MM.1S (cell line): ENCODE measurements around the gene OLFM3.

Experiments
- DNase-seq: peaks from one replicate; pipeline ENCODE4 v3.0.0-alpha.2; 2015
- H2AFZ ChIP-seq: fragments of 300-600 bp; sonication (generic); 2 replicates; pipeline ENCODE4 v1.6.0; 2016; ENCODE audit warnings: antibody characterized with exemption, low read length
- H3F3A ChIP-seq: fragments of 300-600 bp; sonication (generic); 2 replicates; pipeline ENCODE4 v1.6.1; 2016; ENCODE audit warnings: mild to moderate bottlenecking, antibody characterized with exemption, low read length, moderate library complexity, mixed read lengths; ENCODE audit not compliant: insufficient read depth
- H3K27ac ChIP-seq: fragments of 300-600 bp; sonication (generic); 2 replicates; pipeline ENCODE4 v1.5.1; 2016; ENCODE audit warnings: mild to moderate bottlenecking, low read length
- H3K27me3 ChIP-seq: fragments of 300-600 bp; sonication (generic); replicated peaks from 2 replicates; pipeline ENCODE4 v1.6.0; 2016; ENCODE audit warnings: low read length; ENCODE audit not compliant: insufficient read depth
- H3K36me3 ChIP-seq: fragments of 300-600 bp; sonication (generic); replicated peaks from 2 replicates; pipeline ENCODE4 v1.6.1; 2016; ENCODE audit warnings: mild to moderate bottlenecking, low read length, mixed read lengths; ENCODE audit not compliant: insufficient read depth
- H3K4me1 ChIP-seq: fragments of 300-600 bp; sonication (generic); 2 replicates; pipeline ENCODE4 v1.6.1; 2016; ENCODE audit warnings: low read length, mixed read lengths
- H3K4me2 ChIP-seq: fragments of 300-600 bp; sonication (generic); 2 replicates; pipeline ENCODE4 v1.6.0; 2016; ENCODE audit warnings: low read depth, low read length
- H3K4me3 ChIP-seq: fragments of 300-600 bp; sonication (generic); 2 replicates; pipeline ENCODE4 v1.5.1; 2016; ENCODE audit warnings: low read length, mixed read lengths
- H3K79me2 ChIP-seq: fragments of 300-600 bp; sonication (generic); 2 replicates; pipeline ENCODE4 v1.6.1; 2016; ENCODE audit warnings: mixed run types, low read length, mixed read lengths
- H3K9ac ChIP-seq: fragments of 300-600 bp; sonication (generic); 2 replicates; pipeline ENCODE4 v1.6.1; 2016; ENCODE audit warnings: low read length, mixed read lengths
- H3K9me2 ChIP-seq: fragments of 300-600 bp; sonication (generic); replicated peaks from 2 replicates; pipeline ENCODE4 v1.6.1; 2016; ENCODE audit warnings: mild to moderate bottlenecking, low read length, mixed read lengths; ENCODE audit not compliant: insufficient read depth
- H3K9me3 ChIP-seq: fragments of 300-600 bp; sonication (generic); replicated peaks from 2 replicates; pipeline ENCODE4 v1.6.1; 2016; ENCODE audit warnings: mild to moderate bottlenecking, low read length, mixed read lengths; ENCODE audit not compliant: insufficient read depth
- H4K20me1 ChIP-seq: fragments of 300-600 bp; sonication (generic); 2 replicates; pipeline ENCODE4 v1.6.1; 2016; ENCODE audit warnings: mild to moderate bottlenecking, low read length, moderate library complexity, mixed read lengths; ENCODE audit not compliant: insufficient read depth
- EZH2 ChIP-seq: fragments of 300-600 bp; sonication (generic); optimal IDR thresholded peaks from 2 replicates; pipeline ENCODE3; 2017; ENCODE audit warnings: low read depth, mild to moderate bottlenecking, antibody characterized with exemption, low read length, mixed read lengths
- EZH2phosphoT487 ChIP-seq: fragments of 300-600 bp; sonication (generic); IDR thresholded peaks from 2 replicates; pipeline ENCODE4 v1.6.1; 2018; ENCODE audit warnings: antibody characterized with exemption, low read length
- TF ChIP-seq, protein P1 (sequence below): fragments of 300-600 bp; sonication (generic); IDR thresholded peaks from 2 replicates; pipeline ENCODE4 v1.5.1; 2016; ENCODE audit warnings: antibody characterized with exemption, low read length, mixed read lengths

OLFM3 gene

GRCh38 chr1:101945884-101946283 is 50.8 kb downstream of the OLFM3 start:
- Histone ChIP-seq H3K9me3 (no peaks in the 10 kb centered on the region), H3K27ac (no peak overlapping the region), H3K9ac (no peak overlapping the region), H3K79me2 (no peaks in the 10 kb centered on the region), H3K27me3 (no peaks in the 10 kb centered on the region), H3K36me3 (no peaks in the 10 kb centered on the region), H3K4me3 (no peak overlapping the region), H2AFZ (no peak overlapping the region), H4K20me1 (no peaks in the 10 kb centered on the region), H3F3A (no peaks in the 10 kb centered on the region), H3K4me2 (no peak overlapping the region), H3K4me1 (no peaks in the 10 kb centered on the region), H3K9me2 (no peaks in the 10 kb centered on the region)
- no peak for DNase-seq
- TF ChIP-seq EZH2 (no peak), EZH2phosphoT487 (no peak)
- TF ChIP-seq, protein P1, sequence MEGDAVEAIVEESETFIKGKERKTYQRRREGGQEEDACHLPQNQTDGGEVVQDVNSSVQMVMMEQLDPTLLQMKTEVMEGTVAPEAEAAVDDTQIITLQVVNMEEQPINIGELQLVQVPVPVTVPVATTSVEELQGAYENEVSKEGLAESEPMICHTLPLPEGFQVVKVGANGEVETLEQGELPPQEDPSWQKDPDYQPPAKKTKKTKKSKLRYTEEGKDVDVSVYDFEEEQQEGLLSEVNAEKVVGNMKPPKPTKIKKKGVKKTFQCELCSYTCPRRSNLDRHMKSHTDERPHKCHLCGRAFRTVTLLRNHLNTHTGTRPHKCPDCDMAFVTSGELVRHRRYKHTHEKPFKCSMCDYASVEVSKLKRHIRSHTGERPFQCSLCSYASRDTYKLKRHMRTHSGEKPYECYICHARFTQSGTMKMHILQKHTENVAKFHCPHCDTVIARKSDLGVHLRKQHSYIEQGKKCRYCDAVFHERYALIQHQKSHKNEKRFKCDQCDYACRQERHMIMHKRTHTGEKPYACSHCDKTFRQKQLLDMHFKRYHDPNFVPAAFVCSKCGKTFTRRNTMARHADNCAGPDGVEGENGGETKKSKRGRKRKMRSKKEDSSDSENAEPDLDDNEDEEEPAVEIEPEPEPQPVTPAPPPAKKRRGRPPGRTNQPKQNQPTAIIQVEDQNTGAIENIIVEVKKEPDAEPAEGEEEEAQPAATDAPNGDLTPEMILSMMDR = no peak

GRCh38 chr1:101943237-101943636 is 53.5 kb downstream of the OLFM3 start:
- H3F3A ChIP-seq = no peaks in the 10 kb centered on the region
- no peak overlapping the region for H2AFZ ChIP-seq
- H3K27ac ChIP-seq = no peak overlapping the region
- no peak overlapping the region for H3K4me3 ChIP-seq
- no peaks in the 10 kb centered on the region for H3K9me3 ChIP-seq
- H3K27me3 ChIP-seq = no peaks in the 10 kb centered on the region
- no peaks in the 10 kb centered on the region for H3K36me3 ChIP-seq
- H4K20me1 ChIP-seq = no peaks in the 10 kb centered on the region
- H3K9me2 ChIP-seq = no peaks in the 10 kb centered on the region
- H3K4me1 ChIP-seq = no peaks in the 10 kb centered on the region
- H3K4me2 ChIP-seq = no peak overlapping the region
- H3K79me2 ChIP-seq = no peaks in the 10 kb centered on the region
- DNase-seq = no peak
- H3K9ac ChIP-seq = no peak overlapping the region
- TF ChIP-seq, protein P1 = no peak
- TF ChIP-seq EZH2phosphoT487 (no peak), EZH2 (no peak)

GRCh38 chr1:101942516-101943193 is 54.1 kb downstream of the OLFM3 start:
- no peaks in the 10 kb centered on the region for H3K9me2 ChIP-seq
- H2AFZ ChIP-seq = no peak overlapping the region
- TF ChIP-seq, protein P1 = no peak
- no peak for TF ChIP-seq EZH2phosphoT487
- no peak for TF ChIP-seq EZH2
- H3K36me3 ChIP-seq = no peaks in the 10 kb centered on the region
- H3K9me3 ChIP-seq = no peaks in the 10 kb centered on the region
- H3K4me3 ChIP-seq = no peak overlapping the region
- no peaks in the 10 kb centered on the region for H4K20me1 ChIP-seq
- H3K9ac ChIP-seq = no peak overlapping the region
- H3K27me3 ChIP-seq = no peaks in the 10 kb centered on the region
- no peak overlapping the region for H3K4me2 ChIP-seq
- DNase-seq = no peak
- no peaks in the 10 kb centered on the region for H3K4me1 ChIP-seq
- H3F3A ChIP-seq = no peaks in the 10 kb centered on the region
- H3K79me2 ChIP-seq = no peaks in the 10 kb centered on the region
- no peak overlapping the region for H3K27ac ChIP-seq
